ENCODE data around the gene KRTAP4-6. TPM values are rescaled to one million over a fixed set of nuclear protein-coding genes. Genes with fewer than 3 reads are reported as not detected.
"Not testable (repeated sequence)": the region's sequence is repeated elsewhere in the genome, so short reads cannot be mapped to it uniquely, and the experiment has no call there.

Gene KRTAP4-6
- total RNA-seq, 6 experiments from 2014 or later, result not detected

- Mint-ChIP-seq H3K4me1 (ENCODE audit: low read depth) (peaks cover 83% of the 10 kb centered on the region), H3K36me3 (ENCODE audit: low read depth) (peaks cover 19% of the 10 kb centered on the region), H3K9me3 (no peaks in the 10 kb centered on the region), H3K27me3 (ENCODE audit: insufficient read depth) (no peaks in the 10 kb centered on the region), H3K4me3 (peak overlapping the region; percentile 44), H3K27ac (peak overlapping the region; percentile 95)
- no peak for TF ChIP-seq CTCF (IDR thresholded peaks at IDR 0.05)
- peak; percentile 68 for DNase-seq
Measured at GRCh38 chr17:41103896-41104295, 36.4 kb downstream of the KRTAP4-6 start.

- Mint-ChIP-seq H3K9me3 (no peaks in the 10 kb centered on the region), H3K4me1 (ENCODE audit: low read depth) (peaks cover 89% of the 10 kb centered on the region), H3K27ac (peak within 1 kb of the TSS; percentile 95), H3K36me3 (ENCODE audit: low read depth) (peaks cover 5% of the 10 kb centered on the region; the same call in 1 of the 2 replicates), H3K27me3 (ENCODE audit: insufficient read depth) (no peaks in the 10 kb centered on the region), H3K4me3 (peak within 1 kb of the TSS; percentile 78; the same call in 1 of the 2 replicates)
- no peak for TF ChIP-seq CTCF (IDR thresholded peaks at IDR 0.05)
- no peak for DNase-seq
Measured at GRCh38 chr17:41101586-41102259, 38.6 kb downstream of the KRTAP4-6 start, which contains the start of gene KRTAP4-16. TSS of gene KRTAP4-16 (minus strand) at chr17:41102209. CDS start at chr17:41102209, 0 bp downstream.

GRCh38 chr17:41099682-41100480, 40.5 kb downstream of the KRTAP4-6 start:
- H3K27me3 Mint-ChIP-seq (ENCODE audit: insufficient read depth); H3K36me3 Mint-ChIP-seq (ENCODE audit: low read depth); H3K9me3 Mint-ChIP-seq: not testable (repeated sequence)
- peaks cover 86% of the 10 kb centered on the region for H3K4me1 Mint-ChIP-seq (ENCODE audit: low read depth)
- peak; percentile 99 for DNase-seq
- H3K4me3 Mint-ChIP-seq, result peak overlapping the region; percentile 46
- TF ChIP-seq CTCF (IDR thresholded peaks at IDR 0.05), result peak; percentile 14; the same call in 1 of the 2 replicates
- H3K27ac Mint-ChIP-seq, result peak overlapping the region; percentile 95

GRCh38 chr17:41098481-41098880, 41.9 kb downstream of the KRTAP4-6 start:
- Mint-ChIP-seq H3K27me3 (ENCODE audit: insufficient read depth) (no peaks in the 10 kb centered on the region), H3K27ac (peak overlapping the region; percentile 87)
- peak; percentile 82 for DNase-seq

GRCh38 chr17:41098042-41098441, 42.3 kb downstream of the KRTAP4-6 start, which contains the start of gene KRTAP4-8:
TSS of gene KRTAP4-8 (minus strand) at chr17:41098142. CDS start at chr17:41098084, 58 bp downstream.
- H3K36me3 Mint-ChIP-seq (ENCODE audit: low read depth), result peaks cover 3% of the 10 kb centered on the region; the same call in 1 of the 2 replicates
- H3K4me1 Mint-ChIP-seq (ENCODE audit: low read depth), result peaks cover 77% of the 10 kb centered on the region
- H3K4me3 Mint-ChIP-seq, result peak within 1 kb of the TSS; percentile 16
- DNase-seq, result no peak
- no peaks in the 10 kb centered on the region for H3K27me3 Mint-ChIP-seq (ENCODE audit: insufficient read depth)
- peak within 1 kb of the TSS; percentile 87 for H3K27ac Mint-ChIP-seq
- peaks cover 3% of the 10 kb centered on the region for H3K9me3 Mint-ChIP-seq
- TF ChIP-seq CTCF (IDR thresholded peaks at IDR 0.05), result no peak

More at GRCh38 chr17:41098481-41098880, 41.9 kb downstream of the KRTAP4-6 start:
- Mint-ChIP-seq H3K4me1 (ENCODE audit: low read depth) (peaks cover 81% of the 10 kb centered on the region), H3K36me3 (ENCODE audit: low read depth) (no peaks in the 10 kb centered on the region), H3K9me3 (no peaks in the 10 kb centered on the region), H3K4me3 (peak overlapping the region; percentile 16)
- TF ChIP-seq CTCF (IDR thresholded peaks at IDR 0.05), result no peak

Data from HFFc6 (cell line).